ENCODE measurements around the gene FMN1.

FMN1 gene

DNA sequence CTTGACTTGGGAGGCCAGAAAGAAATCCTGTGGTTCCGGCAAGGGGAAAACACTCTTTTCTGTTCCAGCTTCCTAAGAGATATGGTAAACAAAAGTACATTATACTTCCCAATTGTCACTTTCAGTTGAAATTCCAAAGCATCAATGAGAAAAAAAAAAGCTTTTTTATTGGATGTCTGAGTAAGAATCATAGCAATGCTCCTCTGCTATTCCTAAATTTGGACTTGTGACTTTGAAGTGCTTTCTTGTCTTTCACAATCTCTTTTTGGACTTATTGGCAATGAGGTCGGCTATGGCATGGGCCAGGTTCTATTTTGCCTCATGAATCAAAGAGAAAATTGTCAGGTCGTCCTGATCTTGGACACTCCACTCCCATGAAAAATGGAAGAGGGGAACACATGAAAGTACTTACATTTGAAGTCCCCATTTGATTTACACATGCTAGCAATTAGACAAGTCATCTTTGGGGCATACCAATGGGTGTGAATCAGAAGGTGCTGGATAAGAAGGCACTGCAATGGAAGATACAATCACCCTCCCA lies 306.2 kb downstream of the FMN1 start:
- H3K9me3 ChIP-seq (ENCODE audit: control insufficient read depth in 1 of 2, low read length in 2 of 2), result no peaks in the 10 kb centered on the region
- H3K36me3 ChIP-seq (ENCODE audit: control insufficient read depth in 1 of 2, insufficient read depth in 2 of 2, low read length in 2 of 2), result no peaks in the 10 kb centered on the region
- no peak overlapping the region for H3K4me3 ChIP-seq (ENCODE audit: low read depth in 1 of 2, low read length in 2 of 2)
- H3K9ac ChIP-seq (ENCODE audit: low read depth in 1 of 2, low read length in 2 of 2), result no peak overlapping the region
- no peaks in the 10 kb centered on the region for H3K4me1 ChIP-seq (ENCODE audit: control insufficient read depth in 1 of 2, insufficient read depth in 2 of 2, low read length in 2 of 2)
- H3K27me3 ChIP-seq (ENCODE audit: control insufficient read depth in 1 of 2, insufficient read depth in 2 of 2, low read length in 2 of 2), result no peaks in the 10 kb centered on the region
- H3K27ac ChIP-seq (ENCODE audit: low read depth, low read length), result no peak overlapping the region

DNA sequence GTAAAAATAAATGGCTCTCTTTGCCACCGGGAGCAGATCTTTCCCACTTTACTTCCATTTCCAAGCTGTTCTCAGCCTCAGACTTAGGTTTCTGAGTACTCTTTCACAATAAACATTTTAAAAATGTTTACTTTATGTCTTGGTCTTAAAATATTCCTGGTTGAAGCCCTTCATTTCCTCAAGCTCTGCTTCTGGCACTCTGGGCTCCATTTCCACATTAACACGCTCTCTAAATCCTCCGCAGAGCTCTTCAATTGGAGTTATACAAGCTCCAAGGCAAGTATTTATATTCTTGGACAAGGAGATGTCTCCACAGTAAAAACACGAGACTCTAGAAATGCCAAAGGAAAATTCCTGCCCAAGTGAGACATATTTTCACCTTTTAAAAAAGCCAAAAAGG lies 307.4 kb downstream of the FMN1 start:
- no peaks in the 10 kb centered on the region for H3K4me1 ChIP-seq (ENCODE audit: control insufficient read depth in 1 of 2, insufficient read depth in 2 of 2, low read length in 2 of 2)
- H3K4me3 ChIP-seq (ENCODE audit: low read depth in 1 of 2, low read length in 2 of 2), result no peak overlapping the region
- H3K9me3 ChIP-seq (ENCODE audit: control insufficient read depth in 1 of 2, low read length in 2 of 2), result no peaks in the 10 kb centered on the region
- H3K9ac ChIP-seq (ENCODE audit: low read depth in 1 of 2, low read length in 2 of 2), result no peak overlapping the region
- H3K36me3 ChIP-seq (ENCODE audit: control insufficient read depth in 1 of 2, insufficient read depth in 2 of 2, low read length in 2 of 2), result no peaks in the 10 kb centered on the region
- H3K27ac ChIP-seq (ENCODE audit: low read depth, low read length), result no peak overlapping the region
- no peaks in the 10 kb centered on the region for H3K27me3 ChIP-seq (ENCODE audit: control insufficient read depth in 1 of 2, insufficient read depth in 2 of 2, low read length in 2 of 2)

DNA sequence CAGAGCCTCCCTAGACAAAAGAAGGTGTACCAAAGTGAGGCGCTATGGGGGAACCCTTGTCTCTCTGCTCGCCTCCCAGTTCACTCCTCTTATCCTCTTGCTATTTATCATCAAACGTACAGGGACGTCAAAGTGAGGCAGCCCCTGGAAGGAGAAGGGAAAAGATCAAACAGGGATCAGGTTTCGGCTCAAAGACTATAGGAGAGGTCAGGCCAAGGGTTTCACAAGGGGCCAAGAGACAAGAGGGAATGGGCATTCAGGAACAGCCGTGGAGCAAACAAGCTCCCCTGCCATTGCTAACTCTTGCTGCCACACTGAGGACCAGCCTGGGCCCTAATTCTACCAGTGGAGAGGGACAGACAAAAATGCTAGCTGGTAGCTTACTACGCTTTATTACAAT lies 308.1 kb downstream of the FMN1 start:
- H3K36me3 ChIP-seq (ENCODE audit: control insufficient read depth in 1 of 2, insufficient read depth in 2 of 2, low read length in 2 of 2), result no peaks in the 10 kb centered on the region
- H3K27ac ChIP-seq (ENCODE audit: low read depth, low read length), result no peak overlapping the region
- H3K27me3 ChIP-seq (ENCODE audit: control insufficient read depth in 1 of 2, insufficient read depth in 2 of 2, low read length in 2 of 2), result no peaks in the 10 kb centered on the region
- no peaks in the 10 kb centered on the region for H3K4me1 ChIP-seq (ENCODE audit: control insufficient read depth in 1 of 2, insufficient read depth in 2 of 2, low read length in 2 of 2)
- no peak overlapping the region for H3K9ac ChIP-seq (ENCODE audit: low read depth in 1 of 2, low read length in 2 of 2)
- no peak overlapping the region for H3K4me3 ChIP-seq (ENCODE audit: low read depth in 1 of 2, low read length in 2 of 2)
- no peaks in the 10 kb centered on the region for H3K9me3 ChIP-seq (ENCODE audit: control insufficient read depth in 1 of 2, low read length in 2 of 2)

DNA sequence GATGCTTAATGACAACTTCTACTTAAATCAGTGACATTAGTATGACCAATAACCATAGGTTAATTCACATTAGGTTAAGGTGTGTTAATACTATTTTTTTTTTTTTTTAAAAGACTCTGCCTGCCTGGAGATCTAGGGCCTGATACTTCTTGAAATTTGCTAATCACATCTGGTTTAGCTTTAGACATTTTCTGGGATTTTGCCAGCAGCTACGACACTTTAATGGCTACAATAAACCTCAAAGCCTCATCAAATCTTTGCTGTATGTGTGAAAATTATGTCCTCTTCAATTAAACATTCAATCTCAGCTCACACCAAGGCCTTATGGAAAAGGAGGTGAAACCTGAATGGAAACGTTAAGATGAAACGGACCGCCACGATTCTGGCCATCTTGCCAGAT lies 308.8 kb downstream of the FMN1 start:
- H3K4me3 ChIP-seq (ENCODE audit: low read depth in 1 of 2, low read length in 2 of 2), result no peak overlapping the region
- H3K27me3 ChIP-seq (ENCODE audit: control insufficient read depth in 1 of 2, insufficient read depth in 2 of 2, low read length in 2 of 2), result no peaks in the 10 kb centered on the region
- H3K36me3 ChIP-seq (ENCODE audit: control insufficient read depth in 1 of 2, insufficient read depth in 2 of 2, low read length in 2 of 2), result no peaks in the 10 kb centered on the region
- no peaks in the 10 kb centered on the region for H3K9me3 ChIP-seq (ENCODE audit: control insufficient read depth in 1 of 2, low read length in 2 of 2)
- H3K4me1 ChIP-seq (ENCODE audit: control insufficient read depth in 1 of 2, insufficient read depth in 2 of 2, low read length in 2 of 2), result no peaks in the 10 kb centered on the region
- no peak overlapping the region for H3K27ac ChIP-seq (ENCODE audit: low read depth, low read length)
- no peak overlapping the region for H3K9ac ChIP-seq (ENCODE audit: low read depth in 1 of 2, low read length in 2 of 2)

DNA sequence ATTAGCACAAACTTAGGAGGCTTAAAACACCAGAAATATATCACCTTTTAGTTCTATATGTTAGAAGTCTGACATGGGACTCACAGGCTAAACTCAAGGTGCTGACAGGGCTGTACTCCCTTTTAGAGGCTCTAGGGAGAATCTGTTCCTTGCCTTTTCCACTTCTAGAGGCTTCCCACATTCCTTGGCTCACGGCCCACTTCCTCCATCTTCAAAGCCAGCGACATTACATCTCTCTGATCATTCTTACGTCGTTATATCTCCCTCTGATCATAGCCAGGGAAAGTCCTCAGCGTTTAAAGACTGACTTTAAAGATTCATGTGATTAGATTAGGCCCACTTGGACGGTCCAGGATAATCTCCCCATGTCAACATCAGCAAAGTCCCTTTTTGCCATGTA lies 310.4 kb downstream of the FMN1 start:
- no peak overlapping the region for H3K27ac ChIP-seq (ENCODE audit: low read depth, low read length)
- no peaks in the 10 kb centered on the region for H3K4me1 ChIP-seq (ENCODE audit: control insufficient read depth in 1 of 2, insufficient read depth in 2 of 2, low read length in 2 of 2)
- H3K36me3 ChIP-seq (ENCODE audit: control insufficient read depth in 1 of 2, insufficient read depth in 2 of 2, low read length in 2 of 2), result no peaks in the 10 kb centered on the region
- no peak overlapping the region for H3K9ac ChIP-seq (ENCODE audit: low read depth in 1 of 2, low read length in 2 of 2)
- no peaks in the 10 kb centered on the region for H3K9me3 ChIP-seq (ENCODE audit: control insufficient read depth in 1 of 2, low read length in 2 of 2)
- H3K4me3 ChIP-seq (ENCODE audit: low read depth in 1 of 2, low read length in 2 of 2), result no peak overlapping the region
- no peaks in the 10 kb centered on the region for H3K27me3 ChIP-seq (ENCODE audit: control insufficient read depth in 1 of 2, insufficient read depth in 2 of 2, low read length in 2 of 2)

DNA sequence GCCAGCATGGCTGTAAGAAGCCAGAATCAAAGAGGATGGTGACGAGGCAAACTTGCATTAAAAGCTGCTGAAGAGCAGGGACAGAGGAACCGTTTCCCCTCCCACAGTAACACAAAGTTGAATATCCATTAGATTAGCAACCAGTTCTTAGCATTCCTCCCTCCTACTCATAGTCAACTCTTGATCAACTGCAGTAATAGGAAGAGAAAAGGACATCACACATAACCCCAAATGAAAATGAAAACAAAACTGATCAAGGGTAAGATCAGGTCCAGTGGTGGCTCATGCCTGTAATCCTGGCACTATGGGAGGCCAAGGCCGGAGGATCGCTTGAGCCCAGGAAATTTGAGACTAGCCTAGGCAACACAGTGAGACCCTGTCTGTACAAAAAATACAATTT lies 311.6 kb downstream of the FMN1 start:
- H3K27me3 ChIP-seq (ENCODE audit: control insufficient read depth in 1 of 2, insufficient read depth in 2 of 2, low read length in 2 of 2), result no peaks in the 10 kb centered on the region
- H3K36me3 ChIP-seq (ENCODE audit: control insufficient read depth in 1 of 2, insufficient read depth in 2 of 2, low read length in 2 of 2), result no peaks in the 10 kb centered on the region
- no peak overlapping the region for H3K4me3 ChIP-seq (ENCODE audit: low read depth in 1 of 2, low read length in 2 of 2)
- no peak overlapping the region for H3K27ac ChIP-seq (ENCODE audit: low read depth, low read length)
- no peak overlapping the region for H3K9ac ChIP-seq (ENCODE audit: low read depth in 1 of 2, low read length in 2 of 2)
- no peaks in the 10 kb centered on the region for H3K4me1 ChIP-seq (ENCODE audit: control insufficient read depth in 1 of 2, insufficient read depth in 2 of 2, low read length in 2 of 2)
- no peaks in the 10 kb centered on the region for H3K9me3 ChIP-seq (ENCODE audit: control insufficient read depth in 1 of 2, low read length in 2 of 2)

- no peak overlapping the region for H3K27ac ChIP-seq (ENCODE audit: low read depth, low read length)
- H3K9me3 ChIP-seq (ENCODE audit: control insufficient read depth in 1 of 2, low read length in 2 of 2), result no peaks in the 10 kb centered on the region
- H3K4me3 ChIP-seq (ENCODE audit: low read depth in 1 of 2, low read length in 2 of 2), result no peak overlapping the region
- H3K27me3 ChIP-seq (ENCODE audit: control insufficient read depth in 1 of 2, insufficient read depth in 2 of 2, low read length in 2 of 2), result no peaks in the 10 kb centered on the region
- no peak overlapping the region for H3K9ac ChIP-seq (ENCODE audit: low read depth in 1 of 2, low read length in 2 of 2)
- no peaks in the 10 kb centered on the region for H3K4me1 ChIP-seq (ENCODE audit: control insufficient read depth in 1 of 2, insufficient read depth in 2 of 2, low read length in 2 of 2)
- no peaks in the 10 kb centered on the region for H3K36me3 ChIP-seq (ENCODE audit: control insufficient read depth in 1 of 2, insufficient read depth in 2 of 2, low read length in 2 of 2)
Measured at GRCh38 chr15:32881528-32881927, 313.0 kb downstream of the FMN1 start.

DNA sequence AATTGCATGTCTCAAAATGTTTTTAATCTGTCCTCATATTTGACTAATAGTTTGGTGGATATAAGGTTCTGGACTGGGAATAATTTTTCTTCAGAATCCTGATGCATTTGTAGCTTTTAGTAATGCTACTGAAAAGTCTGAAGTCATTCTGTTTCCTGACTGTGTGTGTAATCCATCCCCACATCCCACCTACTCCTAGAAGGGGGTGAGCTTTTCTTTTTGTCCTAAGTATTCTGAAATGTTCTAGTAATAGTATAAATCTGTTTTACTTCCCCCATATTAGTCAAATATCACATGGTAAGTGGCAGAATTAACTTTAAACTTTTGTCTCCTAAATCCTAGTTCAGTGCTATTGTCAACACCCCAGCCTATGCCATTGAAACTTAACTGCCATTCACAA lies 313.9 kb downstream of the FMN1 start:
- no peak overlapping the region for H3K27ac ChIP-seq (ENCODE audit: low read depth, low read length)
- H3K4me3 ChIP-seq (ENCODE audit: low read depth in 1 of 2, low read length in 2 of 2), result no peak overlapping the region
- no peaks in the 10 kb centered on the region for H3K27me3 ChIP-seq (ENCODE audit: control insufficient read depth in 1 of 2, insufficient read depth in 2 of 2, low read length in 2 of 2)
- H3K9me3 ChIP-seq (ENCODE audit: control insufficient read depth in 1 of 2, low read length in 2 of 2), result no peaks in the 10 kb centered on the region
- no peaks in the 10 kb centered on the region for H3K4me1 ChIP-seq (ENCODE audit: control insufficient read depth in 1 of 2, insufficient read depth in 2 of 2, low read length in 2 of 2)
- H3K9ac ChIP-seq (ENCODE audit: low read depth in 1 of 2, low read length in 2 of 2), result no peak overlapping the region
- no peaks in the 10 kb centered on the region for H3K36me3 ChIP-seq (ENCODE audit: control insufficient read depth in 1 of 2, insufficient read depth in 2 of 2, low read length in 2 of 2)

DNA sequence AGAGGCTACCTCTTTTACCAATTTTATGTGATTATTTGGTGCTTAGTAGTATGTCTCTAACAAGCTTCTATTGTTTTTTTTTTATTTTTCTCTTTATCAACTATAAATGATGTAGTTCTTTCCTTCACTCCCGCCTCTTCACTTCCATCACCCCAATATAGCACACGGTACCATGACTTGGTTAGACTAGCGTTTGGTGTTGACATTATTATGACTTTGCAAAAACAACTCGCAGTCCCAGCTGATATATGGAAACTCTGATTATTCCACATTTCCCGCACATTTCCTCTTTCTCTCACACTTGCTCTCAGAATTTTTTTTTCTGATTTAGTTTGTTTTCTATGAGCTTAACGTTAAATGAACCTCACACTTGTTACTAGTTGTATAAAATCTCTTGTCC lies 314.5 kb downstream of the FMN1 start:
- H3K9ac ChIP-seq (ENCODE audit: low read depth in 1 of 2, low read length in 2 of 2), result no peak overlapping the region
- no peaks in the 10 kb centered on the region for H3K27me3 ChIP-seq (ENCODE audit: control insufficient read depth in 1 of 2, insufficient read depth in 2 of 2, low read length in 2 of 2)
- H3K4me3 ChIP-seq (ENCODE audit: low read depth in 1 of 2, low read length in 2 of 2), result no peak overlapping the region
- H3K27ac ChIP-seq (ENCODE audit: low read depth, low read length), result no peak overlapping the region
- H3K9me3 ChIP-seq (ENCODE audit: control insufficient read depth in 1 of 2, low read length in 2 of 2), result no peaks in the 10 kb centered on the region
- no peaks in the 10 kb centered on the region for H3K4me1 ChIP-seq (ENCODE audit: control insufficient read depth in 1 of 2, insufficient read depth in 2 of 2, low read length in 2 of 2)
- no peaks in the 10 kb centered on the region for H3K36me3 ChIP-seq (ENCODE audit: control insufficient read depth in 1 of 2, insufficient read depth in 2 of 2, low read length in 2 of 2)

DNA sequence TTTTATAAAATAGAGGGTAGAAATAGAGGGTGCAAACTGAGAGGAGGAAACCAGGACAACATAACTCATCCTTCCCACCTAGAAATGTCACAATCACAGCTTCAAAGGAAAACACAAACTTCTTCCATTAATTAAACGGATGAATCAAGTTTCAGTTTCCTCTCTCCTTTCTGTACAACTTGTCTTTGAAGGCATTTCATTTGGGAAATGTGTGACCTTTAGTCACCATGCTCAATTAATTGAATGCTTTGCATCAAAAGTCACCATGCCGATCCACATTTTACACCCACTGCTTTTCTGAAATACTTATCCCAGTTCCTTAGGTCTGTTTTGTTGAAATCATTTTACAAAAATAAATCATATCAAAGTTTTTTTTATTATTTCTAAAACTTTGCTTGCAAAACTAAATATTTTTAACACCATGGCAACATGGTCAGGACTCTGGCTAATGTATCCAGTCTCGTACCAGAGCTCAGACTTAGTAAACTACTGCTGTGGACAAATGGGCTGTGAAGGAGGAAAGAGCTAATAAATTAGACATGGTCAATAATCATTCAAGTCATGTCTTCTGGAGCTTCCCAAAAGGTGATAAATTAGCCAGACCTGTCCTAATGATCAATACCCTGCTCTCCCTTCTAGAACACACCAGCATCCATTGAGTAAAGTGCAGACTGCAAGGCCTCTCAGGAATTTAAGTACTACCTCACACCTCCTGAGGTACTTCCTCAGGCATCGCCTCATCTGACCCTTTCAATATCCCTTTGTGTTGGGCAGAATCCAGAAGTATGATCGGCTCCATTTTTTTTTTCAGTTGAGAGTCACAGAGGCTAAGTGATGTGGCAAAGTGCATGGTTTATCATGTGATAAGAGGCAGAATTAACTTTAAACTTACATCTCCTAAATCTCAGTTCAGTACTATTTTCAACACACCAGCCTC lies 315.4 kb downstream of the FMN1 start:
- Histone ChIP-seq H3K27me3 (ENCODE audit: control insufficient read depth in 1 of 2, insufficient read depth in 2 of 2, low read length in 2 of 2) (no peaks in the 10 kb centered on the region), H3K9me3 (ENCODE audit: control insufficient read depth in 1 of 2, low read length in 2 of 2) (no peaks in the 10 kb centered on the region), H3K36me3 (ENCODE audit: control insufficient read depth in 1 of 2, insufficient read depth in 2 of 2, low read length in 2 of 2) (no peaks in the 10 kb centered on the region), H3K4me1 (ENCODE audit: control insufficient read depth in 1 of 2, insufficient read depth in 2 of 2, low read length in 2 of 2) (no peaks in the 10 kb centered on the region), H3K4me3 (ENCODE audit: low read depth in 1 of 2, low read length in 2 of 2) (no peak overlapping the region), H3K9ac (ENCODE audit: low read depth in 1 of 2, low read length in 2 of 2) (no peak overlapping the region), H3K27ac (ENCODE audit: low read depth, low read length) (no peak overlapping the region)

All from duodenal mucosa (tissue), 2 donors.